ENCODE measurements around the gene TSPY3. TPM values are rescaled to one million over a fixed set of nuclear protein-coding genes. Genes with fewer than 3 reads are reported as not detected.
"Not testable (repeated sequence)": the region's sequence is repeated elsewhere in the genome, so short reads cannot be mapped to it uniquely, and the experiment has no call there.

Gene TSPY3, protein sequence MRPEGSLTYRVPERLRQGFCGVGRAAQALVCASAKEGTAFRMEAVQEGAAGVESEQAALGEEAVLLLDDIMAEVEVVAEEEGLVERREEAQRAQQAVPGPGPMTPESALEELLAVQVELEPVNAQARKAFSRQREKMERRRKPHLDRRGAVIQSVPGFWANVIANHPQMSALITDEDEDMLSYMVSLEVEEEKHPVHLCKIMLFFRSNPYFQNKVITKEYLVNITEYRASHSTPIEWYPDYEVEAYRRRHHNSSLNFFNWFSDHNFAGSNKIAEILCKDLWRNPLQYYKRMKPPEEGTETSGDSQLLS
- not detected in 2 replicates for total RNA-seq (2012; rRNA removed)
- not detected in 2 replicates for polyA plus RNA-seq (2012; rRNA removed)
- polyA plus RNA-seq (2012; cell fraction: cytosol; rRNA removed), result not detected in 2 replicates
- not detected in 2 replicates for polyA plus RNA-seq (2012; cell fraction: nucleus; rRNA removed; ENCODE audit: low replicate concordance)
- not detected for Bru-seq, nascent RNA
- BruChase-seq, experiment 1, labeled RNA remaining after a 6-hour chase, result not detected
- not detected for BruChase-seq, experiment 2, labeled RNA remaining after a 2-hour chase
- long read RNA-seq, result 0 reads

DNA sequence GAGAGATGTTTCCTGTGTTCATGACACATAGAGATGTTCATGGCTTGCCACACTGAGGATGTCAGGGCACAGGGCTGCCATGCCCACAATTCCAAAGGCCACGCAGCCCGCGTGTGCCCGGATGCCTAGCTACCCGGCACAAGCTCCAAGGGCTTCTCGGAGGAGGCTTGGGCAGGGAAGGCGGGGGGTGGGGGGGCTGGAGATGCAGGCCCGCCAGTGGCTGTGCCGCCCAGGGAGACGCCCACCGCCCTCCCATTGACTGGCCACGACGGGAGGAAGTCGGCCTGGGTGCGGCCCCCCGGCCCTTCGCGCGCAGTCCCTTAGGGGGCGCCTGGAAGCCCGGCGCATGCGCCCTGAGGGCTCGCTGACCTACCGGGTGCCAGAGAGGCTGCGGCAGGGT lies at the start of gene TSPY3:
TSS of gene TSPY3 (plus strand) at position 301 of the 400 bp plus-strand sequence. CDS start at position 347, 46 bp downstream.
- dilution Hi-C loops (cut with HindIII; ENCODE audit: low sequenced_read_pairs, unreplicated experiment); H4K8ac ChIP-seq (ENCODE audit: low read depth in 2 of 2, low read length in 2 of 2); H3K4ac ChIP-seq (ENCODE audit: low read depth, low read length); H3K27me3 ChIP-seq (ENCODE audit: control insufficient read depth, insufficient read depth, low read length); H3K4me3 ChIP-seq (ENCODE audit: insufficient read depth, low read depth, low read length); H3K9ac ChIP-seq (ENCODE audit: low read depth, low read length); H4K20me1 ChIP-seq (ENCODE audit: insufficient read depth, low read length); BruUV-seq (replicated peaks); H3K4me1 ChIP-seq (ENCODE audit: control insufficient read depth, insufficient read depth, low read length); H3K36me3 ChIP-seq (ENCODE audit: control insufficient read depth, insufficient read depth, low read length); POLR2A ChIA-PET (ENCODE audit: unreplicated experiment); CTCF ChIA-PET; H3K9me1 ChIP-seq (ENCODE audit: insufficient read depth, low read length); H2AK9ac ChIP-seq (replicated peaks; ENCODE audit: low read depth, low read length, poor library complexity); H2BK15ac ChIP-seq (ENCODE audit: low read depth, low read length); H2BK120ac ChIP-seq (ENCODE audit: low read depth, low read length); H3K9me3 ChIP-seq (ENCODE audit: control insufficient read depth, insufficient read depth, low read length); H3K56ac ChIP-seq (ENCODE audit: extremely low read depth, insufficient read depth, low read length); H2BK20ac ChIP-seq (ENCODE audit: low read depth, low read length); H2AFZ ChIP-seq (replicated peaks; ENCODE audit: low read length, poor library complexity); H3K79me1 ChIP-seq (ENCODE audit: low read depth in 1 of 2, low read length in 2 of 2); H2AK5ac ChIP-seq (ENCODE audit: low read depth, low read length); ATAC-seq (ENCODE audit: low read depth); intact Hi-C loops (cut with micrococcal nuclease); in situ Hi-C loops (cut with MboI; ENCODE audit: low sequenced_read_pairs); H3K4me2 ChIP-seq (ENCODE audit: low read depth, low read length); H3K18ac ChIP-seq (ENCODE audit: low read depth, low read length); H3K23ac ChIP-seq (ENCODE audit: low read depth, low read length); H3K14ac ChIP-seq (replicated peaks; ENCODE audit: low read depth, low read length); H3K27ac ChIP-seq (ENCODE audit: insufficient read depth, low read length); H4K91ac ChIP-seq (ENCODE audit: insufficient read depth, low read depth, low read length); H4K5ac ChIP-seq (ENCODE audit: low read depth, low read length); H2BK5ac ChIP-seq (ENCODE audit: low read depth, low read length, poor library complexity, severe bottlenecking); DNase-seq: not testable (repeated sequence)
- WGBS, 2 experiments (ENCODE audit: extremely low coverage in 2 of 2, insufficient read length in 1 of 2), result no CpG with 5 or more reads among the region's 26 CpGs

DNA sequence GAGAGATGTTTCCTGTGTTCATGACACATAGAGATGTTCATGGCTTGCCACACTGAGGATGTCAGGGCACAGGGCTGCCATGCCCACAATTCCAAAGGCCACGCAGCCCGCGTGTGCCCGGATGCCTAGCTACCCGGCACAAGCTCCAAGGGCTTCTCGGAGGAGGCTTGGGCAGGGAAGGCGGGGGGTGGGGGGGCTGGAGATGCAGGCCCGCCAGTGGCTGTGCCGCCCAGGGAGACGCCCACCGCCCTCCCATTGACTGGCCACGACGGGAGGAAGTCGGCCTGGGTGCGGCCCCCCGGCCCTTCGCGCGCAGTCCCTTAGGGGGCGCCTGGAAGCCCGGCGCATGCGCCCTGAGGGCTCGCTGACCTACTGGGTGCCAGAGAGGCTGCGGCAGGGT lies 40.7 kb upstream of the TSPY3 start, which contains the start of gene TSPY8:
TSS of gene TSPY8 (plus strand) at position 301 of the 400 bp plus-strand sequence. CDS start at position 347, 46 bp downstream.
- H2AK5ac ChIP-seq (ENCODE audit: low read depth, low read length); H4K20me1 ChIP-seq (ENCODE audit: insufficient read depth, low read length); CTCF ChIA-PET; H3K4me2 ChIP-seq (ENCODE audit: low read depth, low read length); H3K4me3 ChIP-seq (ENCODE audit: insufficient read depth, low read depth, low read length); ATAC-seq (ENCODE audit: low read depth); H2AFZ ChIP-seq (replicated peaks; ENCODE audit: low read length, poor library complexity); H4K8ac ChIP-seq (ENCODE audit: low read depth in 2 of 2, low read length in 2 of 2); H3K79me1 ChIP-seq (ENCODE audit: low read depth in 1 of 2, low read length in 2 of 2); in situ Hi-C loops (cut with MboI; ENCODE audit: low sequenced_read_pairs); BruUV-seq (replicated peaks); POLR2A ChIA-PET (ENCODE audit: unreplicated experiment); intact Hi-C loops (cut with micrococcal nuclease); DNase-seq; H3K9me1 ChIP-seq (ENCODE audit: insufficient read depth, low read length); H2BK20ac ChIP-seq (ENCODE audit: low read depth, low read length); H3K18ac ChIP-seq (ENCODE audit: low read depth, low read length); H4K91ac ChIP-seq (ENCODE audit: insufficient read depth, low read depth, low read length); H3K27ac ChIP-seq (ENCODE audit: insufficient read depth, low read length); H2BK15ac ChIP-seq (ENCODE audit: low read depth, low read length); H3K56ac ChIP-seq (ENCODE audit: extremely low read depth, insufficient read depth, low read length); H2AK9ac ChIP-seq (replicated peaks; ENCODE audit: low read depth, low read length, poor library complexity); H3K4me1 ChIP-seq (ENCODE audit: control insufficient read depth, insufficient read depth, low read length); H3K27me3 ChIP-seq (ENCODE audit: control insufficient read depth, insufficient read depth, low read length); H3K4ac ChIP-seq (ENCODE audit: low read depth, low read length); H3K36me3 ChIP-seq (ENCODE audit: control insufficient read depth, insufficient read depth, low read length); H3K23ac ChIP-seq (ENCODE audit: low read depth, low read length); H3K14ac ChIP-seq (replicated peaks; ENCODE audit: low read depth, low read length); dilution Hi-C loops (cut with HindIII; ENCODE audit: low sequenced_read_pairs, unreplicated experiment); H3K9me3 ChIP-seq (ENCODE audit: control insufficient read depth, insufficient read depth, low read length); H2BK120ac ChIP-seq (ENCODE audit: low read depth, low read length); H4K5ac ChIP-seq (ENCODE audit: low read depth, low read length); H3K9ac ChIP-seq (ENCODE audit: low read depth, low read length); H2BK5ac ChIP-seq (ENCODE audit: low read depth, low read length, poor library complexity, severe bottlenecking): not testable (repeated sequence)
- WGBS, 2 experiments (ENCODE audit: extremely low coverage in 2 of 2, insufficient read length in 1 of 2), result no CpG with 5 or more reads among the region's 25 CpGs
